ENCODE measurements around the gene CDKN1C. TPM values are rescaled to one million over a fixed set of nuclear protein-coding genes. Genes with fewer than 3 reads are reported as not detected.

Gene CDKN1C
- total RNA-seq, 1 experiment from 2014 or later: 15.4 TPM

DNA sequence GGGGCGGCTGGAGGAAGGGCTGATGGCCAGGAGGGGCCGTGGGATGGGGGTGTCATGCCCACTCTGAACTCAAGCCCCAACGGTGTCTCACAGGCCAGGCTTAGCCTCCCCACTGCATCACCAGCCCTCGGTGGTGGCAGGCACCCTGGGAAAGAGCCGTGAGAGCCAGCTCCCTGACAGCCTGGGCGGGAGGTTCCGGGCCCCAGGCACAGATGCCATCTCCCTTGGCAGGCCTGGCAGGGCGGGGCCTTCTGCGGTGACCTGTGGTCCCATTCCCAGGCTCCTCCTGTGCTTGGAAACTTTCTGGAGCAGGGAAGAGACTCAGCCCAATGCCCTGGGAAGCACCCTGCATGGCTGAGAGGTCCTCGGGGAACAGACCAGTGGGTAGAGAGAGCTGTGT lies 38.8 kb upstream of the CDKN1C start:
- H4K5ac ChIP-seq (ENCODE audit: insufficient read length, low read depth, low read length): no peak overlapping the region

More for the DNA sequence above, 38.8 kb upstream of the CDKN1C start:
- H3K4me1 Mint-ChIP-seq: peaks cover 3 to 4% of the 10 kb centered on the region in 2 experiments; a peak in 1 of 4 replicates
- no peak overlapping the region for H3K4ac ChIP-seq (ENCODE audit: low read depth, low read length)
- H4K8ac ChIP-seq (replicated peaks; ENCODE audit: insufficient read length, low read depth, low read length): no peak overlapping the region
- WGBS (ENCODE audit: extremely low coverage, insufficient read length, low lambda C conversion rate): no CpG with 5 or more reads among the region's 10 CpGs
- peaks cover 14% of the 10 kb centered on the region; the same call in 1 of the 2 replicates for H3K27me3 ChIP-seq (ENCODE audit: insufficient read depth, low read length)
- TF ChIP-seq, protein P1, sequence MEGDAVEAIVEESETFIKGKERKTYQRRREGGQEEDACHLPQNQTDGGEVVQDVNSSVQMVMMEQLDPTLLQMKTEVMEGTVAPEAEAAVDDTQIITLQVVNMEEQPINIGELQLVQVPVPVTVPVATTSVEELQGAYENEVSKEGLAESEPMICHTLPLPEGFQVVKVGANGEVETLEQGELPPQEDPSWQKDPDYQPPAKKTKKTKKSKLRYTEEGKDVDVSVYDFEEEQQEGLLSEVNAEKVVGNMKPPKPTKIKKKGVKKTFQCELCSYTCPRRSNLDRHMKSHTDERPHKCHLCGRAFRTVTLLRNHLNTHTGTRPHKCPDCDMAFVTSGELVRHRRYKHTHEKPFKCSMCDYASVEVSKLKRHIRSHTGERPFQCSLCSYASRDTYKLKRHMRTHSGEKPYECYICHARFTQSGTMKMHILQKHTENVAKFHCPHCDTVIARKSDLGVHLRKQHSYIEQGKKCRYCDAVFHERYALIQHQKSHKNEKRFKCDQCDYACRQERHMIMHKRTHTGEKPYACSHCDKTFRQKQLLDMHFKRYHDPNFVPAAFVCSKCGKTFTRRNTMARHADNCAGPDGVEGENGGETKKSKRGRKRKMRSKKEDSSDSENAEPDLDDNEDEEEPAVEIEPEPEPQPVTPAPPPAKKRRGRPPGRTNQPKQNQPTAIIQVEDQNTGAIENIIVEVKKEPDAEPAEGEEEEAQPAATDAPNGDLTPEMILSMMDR (conservative IDR thresholded peaks at IDR 0.05): no peak
- no peak overlapping the region for H2BK20ac ChIP-seq (ENCODE audit: low read depth, low read length, poor library complexity, severe bottlenecking)
- H2AFZ ChIP-seq (ENCODE audit: low read length): no peak overlapping the region
- H3K9me3 ChIP-seq (ENCODE audit: control insufficient read depth, low read depth, low read length): no peaks in the 10 kb centered on the region
- no peaks in the 10 kb centered on the region for H3K23me2 ChIP-seq (ENCODE audit: insufficient read length, low read depth, low read length, poor library complexity, severe bottlenecking)
- no peak overlapping the region for H4K91ac ChIP-seq (ENCODE audit: insufficient read length, low read depth, low read length)
- H2BK15ac ChIP-seq (ENCODE audit: low read depth, low read length): no peak overlapping the region
- H3T11ph ChIP-seq (ENCODE audit: low read length): no peak overlapping the region
- no peaks in the 10 kb centered on the region for H4K20me1 ChIP-seq (ENCODE audit: control insufficient read depth, insufficient read depth, insufficient read length)
- no peak overlapping the region for H3K27ac ChIP-seq (ENCODE audit: insufficient read length, low read depth, low read length)
- no peak overlapping the region for H3K14ac ChIP-seq (ENCODE audit: insufficient read depth, low read length)
- no peak overlapping the region for H3K23ac ChIP-seq (ENCODE audit: insufficient read length, low read depth, low read length)
- no peaks in the 10 kb centered on the region for H3K79me2 ChIP-seq (ENCODE audit: insufficient read depth, low read length)
- no peak overlapping the region for H3K4me2 ChIP-seq (ENCODE audit: insufficient read depth, insufficient read length, low read length)
- H3K27me3 Mint-ChIP-seq (ENCODE audit: low read depth): peaks cover 30% of the 10 kb centered on the region
- H3K9me3 Mint-ChIP-seq: peaks cover 0 to 2% of the 10 kb centered on the region in 2 experiments; a peak in 3 of 5 replicates
- no peak overlapping the region for H3K4me3 Mint-ChIP-seq
- H2BK12ac ChIP-seq (ENCODE audit: insufficient read length, low read depth, low read length): no peak overlapping the region
- H3K18ac ChIP-seq (ENCODE audit: insufficient read length, low read depth, low read length): no peak overlapping the region
- no peak overlapping the region for H2AK5ac ChIP-seq (ENCODE audit: insufficient read length, low read length)
- no peak overlapping the region for H3K27ac Mint-ChIP-seq
- H3K56ac ChIP-seq (ENCODE audit: insufficient read length, low read depth, low read length): no peak overlapping the region
- no peaks in the 10 kb centered on the region for H3K4me1 ChIP-seq (ENCODE audit: insufficient read depth, low read length)
- H3K79me1 ChIP-seq (ENCODE audit: insufficient read depth, low read depth, low read length, poor library complexity, severe bottlenecking): no peaks in the 10 kb centered on the region
- H3K36me3 Mint-ChIP-seq (ENCODE audit: insufficient read depth in 1 of 3, low read depth in 3 of 3): peaks cover 0 to 5% (median 0%) of the 10 kb centered on the region in 3 experiments; a peak in 1 of 7 replicates
- no peak overlapping the region for H2BK5ac ChIP-seq (ENCODE audit: insufficient read length, low read length)
- H2BK120ac ChIP-seq (ENCODE audit: low read depth, low read length, poor library complexity, severe bottlenecking): no peak overlapping the region
- H3K9ac ChIP-seq (ENCODE audit: extremely low read depth, insufficient read length, low read length): no peak overlapping the region
- DNase-seq: no peak
